Lower lobe of right lung (tissue), 2 donors: Measurements from ENCODE around the gene ONECUT3. TPM values are rescaled to one million over a fixed set of nuclear protein-coding genes. Genes with fewer than 3 reads are reported as not detected.

ENCODE experiments used
- ATAC-seq, 2 donors: fragments of 200-7000 bp; cut with Tn5 transposase; one replicate each; pipeline ENCODE4 v1.9.1; 2020 to 2022; ENCODE audit warnings: mild to moderate bottlenecking in 2 of 2, moderate library complexity in 2 of 2
- DNase-seq: peaks from one replicate; pipeline ENCODE4 v3.0.0-alpha.2; 2020
- H3K27ac ChIP-seq: fragments of 200-600 bp; one replicate; pipeline ENCODE4 v1.8.0; 2022
- H3K27me3 ChIP-seq: fragments of 200-600 bp; one replicate; pipeline ENCODE4 v1.8.0; 2022; ENCODE audit warnings: low read depth
- H3K36me3 ChIP-seq: fragments of 200-600 bp; one replicate; pipeline ENCODE4 v1.8.0; 2022; ENCODE audit warnings: mild to moderate bottlenecking
- H3K4me1 ChIP-seq: fragments of 200-600 bp; one replicate; pipeline ENCODE4 v1.8.0; 2022
- H3K4me3 ChIP-seq: fragments of 200-600 bp; one replicate; pipeline ENCODE4 v1.8.0; 2022; ENCODE audit warnings: mild to moderate bottlenecking
- H3K9me3 ChIP-seq: fragments of 200-600 bp; one replicate; pipeline ENCODE4 v1.8.0; 2022
- CTCF ChIP-seq: fragments of 200-600 bp; IDR thresholded peaks from one replicate; pipeline ENCODE4 v1.8.0; 2022; ENCODE audit warnings: antibody characterized with exemption, mild to moderate bottlenecking
- intact Hi-C: fragments of 100-400 bp; cut with DNase I; formaldehyde crosslinking; loops from one replicate; pipeline ENCODE4 v1.11.0; 2022
- total RNA-seq: library from RNA; stranded (reverse); fragmentation: NEBNext Ultra II Directional; extraction: Animal tissue kit (Norgen Biotek cat#: 25700); gene quantifications from one replicate; pipeline ENCODE4 v1.2.1, GENCODE V29; 2021
- donor health status: DM: no; HTN: yes; CAD: no; lungs with severe emphysema.

ONECUT3 gene
- total RNA-seq, 1 donor from 2014 or later = not detected

GRCh38 chr19:1811942-1812425, 58.7 kb downstream of the ONECUT3 start, which contains the start of gene ATP8B3:
ATP8B3 (minus strand) TSS chr19:1812276; CDS start chr19:1811736, 540 bp downstream.
- Histone ChIP-seq H3K4me1 (peaks cover 14% of the 10 kb centered on the region), H3K27me3 (no peaks in the 10 kb centered on the region), H3K9me3 (no peaks in the 10 kb centered on the region), H3K4me3 (peak within 1 kb of the TSS; percentile 67), H3K27ac (peak within 1 kb of the TSS; percentile 69), H3K36me3 (peaks cover 24% of the 10 kb centered on the region)
- intact Hi-C loops = no loop called here
- no peak for TF ChIP-seq CTCF
- DNase-seq (no peak), ATAC-seq (peak; percentile 30 to 33)

GRCh38 chr19:1812426-1813191, 59.3 kb downstream of the ONECUT3 start:
- Histone ChIP-seq H3K36me3 (peaks cover 30% of the 10 kb centered on the region), H3K27ac (peak overlapping the region; percentile 69), H3K27me3 (no peaks in the 10 kb centered on the region), H3K4me1 (peaks cover 14% of the 10 kb centered on the region), H3K9me3 (no peaks in the 10 kb centered on the region), H3K4me3 (peak overlapping the region; percentile 67)
- peak; percentile 52 for TF ChIP-seq CTCF
- ATAC-seq = peak; percentile 92 to 94
- intact Hi-C loops = no loop called here
- DNase-seq = peak; percentile 98

- Histone ChIP-seq H3K27ac (peak overlapping the region; percentile 69), H3K36me3 (peaks cover 39% of the 10 kb centered on the region), H3K4me1 (peaks cover 14% of the 10 kb centered on the region), H3K27me3 (no peaks in the 10 kb centered on the region), H3K9me3 (no peaks in the 10 kb centered on the region), H3K4me3 (peak overlapping the region; percentile 67)
- no peak for TF ChIP-seq CTCF
- no peak for DNase-seq
- intact Hi-C loops = no loop called here
- no peak for ATAC-seq
These were observed 60.2 kb downstream of the ONECUT3 start for GRCh38 chr19:1813192-1814182.

GRCh38 chr19:1814391-1814790, 61.1 kb downstream of the ONECUT3 start:
- no peak overlapping the region for H3K4me3 ChIP-seq
- no peak overlapping the region for H3K27ac ChIP-seq
- H3K27me3 ChIP-seq = no peaks in the 10 kb centered on the region
- intact Hi-C loops = no loop called here
- no peak for TF ChIP-seq CTCF
- peaks cover 48% of the 10 kb centered on the region for H3K36me3 ChIP-seq
- no peaks in the 10 kb centered on the region for H3K9me3 ChIP-seq
- ATAC-seq = no peak
- DNase-seq = no peak
- peaks cover 14% of the 10 kb centered on the region for H3K4me1 ChIP-seq

GRCh38 chr19:1814833-1815604, 61.7 kb downstream of the ONECUT3 start:
- intact Hi-C loops = no loop called here

More at GRCh38 chr19:1814833-1815604, 61.7 kb downstream of the ONECUT3 start:
- Histone ChIP-seq H3K27ac (no peak overlapping the region), H3K9me3 (no peaks in the 10 kb centered on the region), H3K4me3 (no peak overlapping the region), H3K27me3 (no peaks in the 10 kb centered on the region), H3K36me3 (peaks cover 54% of the 10 kb centered on the region), H3K4me1 (peaks cover 14% of the 10 kb centered on the region)
- no peak for TF ChIP-seq CTCF
- ATAC-seq = no peak
- no peak for DNase-seq
